GM18858 (cell line): ENCODE results near the gene GPT2.
A peak's percentile ranks its signal among the peaks of the same experiment; 100 is the strongest.

ENCODE experiments used
- ATAC-seq: cut with Tn5 transposase; IDR thresholded peaks from one replicate; pipeline ENCODE4 v1.9.1; 2021; ENCODE audit not compliant: unreplicated experiment

The GPT2 gene

DNA sequence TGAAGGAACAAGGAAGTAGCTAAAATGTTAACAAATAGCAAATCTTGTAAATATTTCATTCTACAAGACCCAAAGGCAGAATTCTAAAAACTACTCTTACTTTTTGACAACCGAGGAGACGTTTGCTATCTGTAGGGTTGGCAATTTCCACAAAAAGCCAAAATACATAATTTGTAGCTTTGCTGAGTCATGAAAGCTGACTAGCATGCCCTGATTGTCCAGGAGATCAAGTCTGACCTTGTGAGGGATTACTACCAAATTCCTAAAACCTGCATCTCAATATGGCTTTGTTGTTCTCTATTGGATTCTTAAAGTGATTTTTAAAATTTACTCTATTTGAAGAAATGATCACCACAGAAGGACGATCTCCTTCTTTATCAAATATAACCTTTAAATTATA lies 78.5 kb downstream of the GPT2 start:
- no peak for ATAC-seq

DNA sequence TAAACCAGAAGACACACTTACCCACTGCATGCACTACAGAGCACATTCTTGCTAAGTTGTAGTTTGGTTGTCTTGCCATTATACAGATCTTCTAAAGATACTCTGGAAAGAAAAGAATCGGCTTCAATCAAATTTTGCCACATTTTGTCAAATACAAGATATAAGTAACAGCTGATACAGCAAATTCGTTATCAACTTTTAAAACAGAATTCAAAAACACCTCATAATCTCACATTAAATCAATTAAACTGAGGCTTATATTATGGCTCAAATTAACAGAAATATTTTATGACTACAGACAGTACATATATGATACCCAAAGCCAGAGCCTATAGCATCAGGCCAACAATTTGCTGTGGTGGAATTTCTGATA lies 83.9 kb downstream of the GPT2 start:
- no peak for ATAC-seq

DNA sequence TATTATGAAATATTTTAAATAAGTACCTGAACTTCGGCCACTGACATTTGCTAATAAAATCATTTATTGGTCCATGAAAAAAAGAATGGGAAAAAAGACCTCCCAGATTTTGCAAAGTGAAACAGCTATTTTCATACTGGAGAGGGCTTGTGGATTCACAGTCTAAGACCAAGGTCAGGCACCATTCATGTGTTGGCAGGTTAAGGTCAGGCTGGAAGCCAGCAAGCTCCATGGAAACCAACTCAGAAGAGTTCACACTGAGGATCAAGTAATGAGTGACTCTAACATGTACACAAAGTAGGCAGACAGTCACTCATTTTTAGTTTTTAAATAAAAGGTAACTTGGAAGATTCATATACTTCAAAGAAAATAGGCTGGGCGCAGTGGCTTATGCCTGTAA lies 85.9 kb downstream of the GPT2 start:
- no peak for ATAC-seq

DNA sequence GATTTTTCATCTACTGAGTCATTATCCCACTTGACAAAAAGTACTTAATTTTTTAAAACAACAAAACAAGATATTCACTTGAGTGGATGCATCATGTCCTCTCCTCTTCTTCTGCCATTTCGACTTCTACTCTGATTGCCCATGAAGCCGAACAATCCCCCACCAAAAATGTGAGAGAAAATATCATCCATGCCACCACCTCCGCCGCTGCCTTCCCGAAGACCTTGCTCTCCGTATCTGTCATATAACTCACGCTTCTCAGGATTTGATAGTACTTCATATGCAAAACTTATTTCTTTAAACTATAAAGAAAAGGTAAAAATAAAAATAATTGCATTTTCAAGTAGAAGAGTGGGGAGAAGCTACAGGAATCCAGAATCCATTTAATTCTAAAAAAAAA lies 87.1 kb downstream of the GPT2 start:
- ATAC-seq = no peak

DNA sequence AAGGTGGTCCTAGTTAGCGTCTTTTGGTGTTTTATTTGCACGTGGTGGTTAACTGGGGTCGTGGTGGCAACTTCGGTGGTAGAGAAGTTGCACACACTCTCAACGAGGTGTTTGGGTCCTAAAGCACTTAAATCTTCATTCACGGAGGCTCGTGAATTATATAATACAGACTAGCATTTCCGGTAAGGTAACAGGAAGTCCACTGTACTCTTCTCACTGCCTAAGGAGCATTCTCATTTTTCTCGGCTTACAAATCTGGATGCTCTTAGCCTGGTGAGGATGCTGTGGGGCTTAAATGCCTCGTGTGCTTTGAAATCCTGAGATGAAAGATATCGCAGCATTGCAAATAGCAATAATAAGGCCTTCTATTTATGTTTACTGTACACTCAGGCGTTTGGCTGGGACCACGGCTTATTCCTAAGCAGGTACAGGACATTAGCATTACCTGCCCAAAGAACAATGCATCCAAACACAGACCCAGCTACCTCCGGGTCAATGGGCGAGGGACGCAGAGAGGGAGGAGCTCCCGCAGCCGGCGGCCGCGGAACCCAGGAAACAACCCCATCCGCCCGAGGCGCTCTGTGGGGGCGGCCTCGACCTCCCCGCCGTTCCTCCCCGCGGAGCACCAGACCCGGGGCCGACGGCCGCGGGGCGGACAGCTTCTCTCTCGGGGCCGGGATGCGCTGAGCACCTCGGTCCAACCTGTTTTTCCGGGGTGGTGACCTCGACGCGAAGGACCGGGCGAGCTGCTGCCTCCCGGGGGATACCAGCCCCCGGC lies 88.5 kb downstream of the GPT2 start:
- peak; percentile 34 for ATAC-seq

DNA sequence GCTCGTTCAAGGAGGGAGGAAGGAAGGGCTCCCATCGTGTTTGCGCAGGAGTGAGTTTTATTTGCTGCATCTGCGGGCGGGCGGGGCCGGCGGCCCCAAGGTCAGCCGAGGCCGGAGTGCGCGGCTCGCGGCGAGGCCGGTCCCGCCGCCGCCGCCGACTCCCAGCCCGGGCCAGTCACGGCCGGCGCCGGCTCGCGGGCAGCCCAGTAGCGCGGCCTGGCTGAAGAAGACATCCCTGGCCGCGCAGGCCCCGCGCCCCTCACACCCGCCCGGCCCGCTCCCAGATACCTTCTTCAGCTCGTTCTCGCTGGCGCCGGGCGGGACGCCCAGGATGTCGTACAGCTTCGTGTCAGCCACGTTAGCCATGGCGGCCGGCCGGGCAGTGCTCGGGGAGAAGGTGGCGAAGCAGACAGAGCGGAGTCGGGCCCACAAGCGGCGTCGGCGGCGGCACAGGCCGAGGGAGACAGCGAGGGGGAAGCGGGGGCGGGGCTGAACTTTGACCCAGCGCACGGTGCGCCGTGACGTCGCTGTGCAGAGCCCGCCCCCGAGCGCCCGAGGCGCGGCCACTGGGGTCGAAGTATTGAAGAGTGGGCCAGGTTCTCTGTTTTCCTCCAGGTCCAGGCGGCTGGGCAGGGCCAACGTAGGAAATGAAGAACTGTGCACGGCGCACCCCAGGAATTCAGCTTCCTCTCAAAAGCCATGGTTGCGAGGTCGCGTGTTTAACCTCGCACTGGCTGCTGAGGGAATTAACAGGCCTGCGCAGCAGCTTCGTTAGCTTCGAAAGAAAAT lies 89.2 kb downstream of the GPT2 start, which contains the start of gene DNAJA2:
DNAJA2 (minus strand) TSS at position 468 of the 789 bp plus-strand sequence; CDS start at position 366, 102 bp downstream.
- ATAC-seq = peak; percentile 67

DNA sequence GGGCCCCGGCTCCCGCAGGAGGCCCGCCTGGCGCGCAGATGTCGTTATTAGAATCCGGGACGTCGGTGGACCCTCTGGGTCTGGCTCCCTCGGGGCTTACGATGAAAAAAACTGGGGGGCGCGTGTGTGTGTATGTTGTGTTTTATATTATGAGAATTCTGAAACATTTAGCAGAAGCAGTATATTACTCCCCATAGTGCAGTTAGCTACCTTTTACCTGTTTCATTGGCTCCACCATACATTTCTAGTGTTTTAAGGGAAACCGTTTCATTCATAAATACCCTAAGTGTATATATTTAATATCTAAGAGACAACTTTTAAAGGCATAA lies 89.8 kb downstream of the GPT2 start:
- ATAC-seq = peak; percentile 1

DNA sequence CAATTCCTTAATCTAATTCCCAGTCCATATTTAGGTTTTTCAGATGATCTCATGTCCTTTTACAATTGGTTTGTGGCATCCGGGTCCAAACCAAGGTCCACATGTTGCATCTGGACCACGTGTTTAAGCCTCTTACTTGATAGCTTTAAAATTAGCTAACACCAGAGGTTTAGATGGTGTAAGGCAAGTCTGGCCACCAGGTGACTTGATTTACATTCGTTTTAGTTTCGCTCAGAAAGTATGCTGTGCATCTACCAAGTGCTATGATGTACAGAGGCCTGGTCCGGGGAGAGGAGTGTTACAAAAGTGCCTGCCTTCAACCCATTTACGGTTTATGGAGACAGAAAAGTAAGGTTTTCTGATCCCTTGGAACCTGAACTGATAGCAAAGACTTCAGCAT lies 90.2 kb downstream of the GPT2 start:
- no peak for ATAC-seq

DNA sequence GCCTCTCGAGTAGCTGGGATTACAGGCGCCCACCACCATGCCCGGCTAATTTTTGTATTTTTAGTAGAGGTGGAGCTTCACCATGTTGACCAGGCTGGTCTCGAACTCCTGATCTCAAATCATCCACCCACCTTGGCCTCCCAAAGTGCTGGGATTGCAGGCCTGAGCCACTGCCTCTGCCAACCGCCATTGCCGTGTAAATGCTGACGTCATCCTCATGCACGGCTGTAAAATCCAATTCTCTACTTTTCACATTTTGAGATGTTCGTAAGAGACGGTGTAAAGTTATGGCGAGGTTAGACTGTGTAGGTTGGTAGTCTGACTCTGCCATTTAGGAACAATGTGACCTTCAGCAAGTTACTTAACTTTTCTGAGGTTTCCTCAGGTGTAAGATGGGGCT lies 91.0 kb downstream of the GPT2 start:
- no peak for ATAC-seq

DNA sequence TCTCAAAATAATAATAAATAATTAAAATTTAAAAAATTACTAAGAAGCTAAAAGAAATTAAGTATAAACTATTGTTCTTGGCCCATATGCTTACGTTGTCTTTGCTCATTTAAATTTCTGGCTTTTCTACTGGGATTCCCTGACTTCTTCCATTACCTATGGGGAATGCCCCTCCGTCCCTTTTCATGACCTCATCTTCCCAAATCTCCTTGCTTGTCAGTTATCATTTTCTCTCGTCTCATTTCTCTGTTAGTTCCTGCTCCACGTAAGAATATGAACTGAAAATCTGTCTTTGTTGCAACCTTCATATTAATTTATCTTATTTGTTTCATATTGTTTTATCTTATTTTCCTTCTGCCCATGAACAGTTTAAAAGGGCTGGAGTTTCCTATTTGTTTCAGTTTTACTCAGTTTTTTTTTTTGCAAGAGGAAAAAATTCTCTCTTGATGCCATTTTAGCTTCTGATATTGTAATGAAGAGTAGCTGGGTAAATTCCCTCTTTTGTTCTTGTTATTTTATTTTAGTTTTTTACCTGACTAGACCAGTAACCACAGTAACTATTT lies 91.8 kb downstream of the GPT2 start:
- ATAC-seq = no peak

DNA sequence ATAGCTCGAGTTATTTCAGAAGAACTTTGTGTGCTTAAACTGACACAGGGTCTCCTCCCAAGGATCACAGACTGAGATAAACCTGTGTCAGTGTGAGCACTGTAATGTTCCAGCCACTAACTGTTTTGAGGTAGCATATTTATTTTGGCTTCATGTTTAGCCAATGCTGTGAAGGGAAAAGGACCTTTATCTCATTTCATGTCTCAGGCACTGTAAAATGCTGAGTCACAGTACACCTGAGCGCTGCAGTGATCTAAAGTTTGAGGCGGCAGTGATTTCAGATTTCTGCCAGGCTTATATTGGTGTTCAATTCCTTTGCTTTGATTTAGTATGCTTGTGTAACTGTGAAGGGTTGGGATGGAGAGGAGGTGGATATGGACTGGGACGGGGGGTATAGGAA lies 92.4 kb downstream of the GPT2 start:
- no peak for ATAC-seq
